Stimulated activated CD8-positive, alpha-beta memory T cell treated with anti-CD3 and anti-CD28 coated beads, Interleukin-15, amount 100 ng/mL, for 4 hours (primary cell): ENCODE measurements around the gene RALGAPA2.

Source experiments
- DNase-seq, 2 donors: peaks; one replicate each; pipeline ENCODE4 v3.0.0-alpha.2; 2020; ENCODE audit warnings: low read depth in 2 of 2

The RALGAPA2 gene

DNA sequence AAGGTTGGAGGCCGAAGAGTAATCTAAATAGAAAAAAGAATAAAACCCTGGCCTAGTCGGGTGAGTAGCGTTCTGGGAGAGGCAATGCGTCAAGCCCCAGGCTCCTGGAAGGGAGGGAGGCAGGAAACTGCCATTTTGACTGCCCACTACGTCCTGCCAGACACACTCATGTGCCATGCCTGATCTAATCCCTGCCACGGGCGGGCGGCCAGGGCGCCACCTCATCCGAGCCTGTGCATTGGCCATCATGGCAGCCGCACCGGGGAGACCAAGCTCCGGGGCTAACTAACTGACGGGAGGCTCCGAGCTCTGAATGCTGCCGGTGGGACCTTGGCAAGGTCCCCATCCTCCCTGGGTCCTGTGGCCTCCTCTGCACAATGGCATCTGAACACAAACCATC lies 275.8 kb downstream of the RALGAPA2 start:
- no peak for DNase-seq

DNA sequence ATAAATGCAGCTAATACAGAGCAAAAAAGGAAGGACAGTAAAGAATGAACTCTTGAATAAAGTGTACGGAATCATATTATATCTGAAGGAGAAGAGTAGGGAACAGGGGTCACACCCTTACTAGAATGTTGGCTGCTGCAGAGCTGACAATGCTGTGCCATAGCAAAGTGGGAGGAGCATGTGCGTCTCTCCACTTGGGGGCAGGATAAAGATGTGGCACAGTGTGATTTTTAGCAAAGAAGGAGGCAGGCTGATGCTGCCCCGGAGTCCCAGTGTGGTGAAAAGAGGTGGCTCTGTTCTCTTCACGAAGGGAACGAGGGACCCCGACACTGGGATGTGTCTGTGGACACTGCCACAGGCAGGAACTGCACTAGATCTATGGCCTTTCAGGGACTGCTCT lies 277.0 kb downstream of the RALGAPA2 start:
- no peak for DNase-seq

- no peak for DNase-seq
These were observed 279.7 kb downstream of the RALGAPA2 start for GRCh38 chr20:20432618-20433286.

DNA sequence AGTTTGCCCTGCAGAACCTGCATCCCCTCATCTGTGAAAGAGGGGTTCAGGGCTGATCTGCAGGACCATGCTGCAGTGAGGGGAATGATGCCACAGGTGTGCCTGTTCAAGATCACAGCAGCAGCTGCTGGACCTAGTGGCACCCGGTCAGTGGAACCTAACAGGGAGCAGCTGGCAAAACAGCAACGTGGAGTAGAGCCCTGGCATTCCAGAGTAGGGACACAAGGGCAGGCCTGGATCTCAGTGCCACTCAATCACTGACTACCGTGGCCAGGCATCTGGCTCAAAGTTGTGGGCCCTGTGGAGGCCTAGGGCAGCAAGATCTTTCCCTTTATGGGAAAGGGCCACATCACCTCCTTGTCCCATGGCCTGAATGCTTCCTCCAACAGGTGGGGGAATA lies 282.4 kb downstream of the RALGAPA2 start:
- no peak for DNase-seq

- DNase-seq: no peak
These were observed 284.4 kb downstream of the RALGAPA2 start for GRCh38 chr20:20428067-20428466.

GRCh38 chr20:20427227-20427864 lies 285.1 kb downstream of the RALGAPA2 start:
- no peak for DNase-seq

DNA sequence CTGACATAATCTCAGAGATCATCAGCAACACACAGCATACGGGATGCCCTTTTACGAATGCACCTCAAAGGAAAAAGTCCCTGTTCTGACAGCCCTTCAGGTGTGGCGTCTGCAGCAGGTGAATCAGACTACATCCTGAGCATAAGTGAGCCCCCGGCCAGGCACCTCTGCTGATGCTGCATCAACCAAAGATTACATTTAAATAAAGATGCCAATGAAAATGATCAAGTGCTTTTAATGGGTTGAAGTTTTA lies 285.9 kb downstream of the RALGAPA2 start:
- DNase-seq: no peak

- no peak for DNase-seq
These were observed 286.4 kb downstream of the RALGAPA2 start for GRCh38 chr20:20425823-20426654.

DNA sequence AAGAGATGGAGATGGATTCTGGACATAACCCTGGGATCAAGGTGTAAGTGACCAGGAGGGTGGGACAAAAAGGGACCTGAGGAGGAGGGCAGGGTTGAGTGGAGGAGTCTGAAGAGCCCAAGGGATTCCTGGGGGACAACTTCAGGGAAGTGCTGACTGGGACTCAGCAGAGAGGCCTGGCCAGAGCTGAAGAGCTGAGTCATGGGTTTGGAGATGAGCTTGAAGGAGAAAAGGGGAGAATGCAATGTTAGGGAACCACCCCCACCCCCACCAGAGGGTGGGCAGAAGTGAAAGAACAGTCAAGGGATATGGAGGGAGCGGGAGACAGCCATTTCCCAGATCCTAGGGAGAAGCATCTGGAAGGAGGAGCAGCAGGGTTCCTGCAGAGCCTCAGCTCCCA lies 289.3 kb downstream of the RALGAPA2 start:
- DNase-seq: no peak

DNA sequence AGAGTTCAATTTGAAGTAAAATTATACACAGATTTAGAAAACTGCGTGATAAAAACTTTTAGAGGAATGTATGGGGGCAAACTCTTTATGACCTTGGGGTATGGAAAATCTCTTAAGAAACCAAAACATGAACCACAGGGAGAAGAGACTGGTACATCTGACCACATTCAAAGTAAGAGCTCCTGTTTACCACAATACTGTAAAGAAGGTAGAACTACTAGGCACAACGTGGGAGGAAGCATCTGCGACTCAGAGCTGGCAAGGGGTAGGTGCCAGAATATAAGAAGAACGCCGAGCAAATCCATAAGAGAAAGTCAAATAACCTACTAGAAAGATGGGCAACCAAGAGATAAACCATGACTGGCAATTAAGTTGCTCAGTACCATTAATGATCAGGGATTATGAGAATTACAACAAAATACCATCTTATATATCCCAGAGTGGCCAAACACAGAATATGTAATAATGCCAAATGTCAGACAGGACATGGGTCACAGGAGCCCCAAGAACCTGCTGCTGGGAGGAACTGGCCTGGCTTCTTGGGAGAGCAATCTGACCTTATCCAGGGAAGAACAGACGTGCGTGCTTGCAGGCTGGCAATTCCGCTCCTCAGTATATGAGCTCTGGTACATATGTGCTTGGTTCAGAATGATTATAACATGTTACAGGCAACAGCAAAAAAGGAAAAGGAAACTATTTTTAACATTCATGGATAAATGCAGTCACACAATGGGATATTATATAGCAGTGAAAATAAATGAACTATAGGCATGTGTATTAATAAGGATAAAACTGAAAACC lies 294.4 kb downstream of the RALGAPA2 start:
- no peak for DNase-seq

GRCh38 chr20:20415321-20415720 lies 297.1 kb downstream of the RALGAPA2 start:
- no peak for DNase-seq

GRCh38 chr20:20414640-20415220 lies 297.7 kb downstream of the RALGAPA2 start:
- no peak for DNase-seq

GRCh38 chr20:20413810-20414281 lies 298.6 kb downstream of the RALGAPA2 start:
- DNase-seq: no peak

GRCh38 chr20:20412750-20413149 lies 299.7 kb downstream of the RALGAPA2 start:
- no peak for DNase-seq

DNA sequence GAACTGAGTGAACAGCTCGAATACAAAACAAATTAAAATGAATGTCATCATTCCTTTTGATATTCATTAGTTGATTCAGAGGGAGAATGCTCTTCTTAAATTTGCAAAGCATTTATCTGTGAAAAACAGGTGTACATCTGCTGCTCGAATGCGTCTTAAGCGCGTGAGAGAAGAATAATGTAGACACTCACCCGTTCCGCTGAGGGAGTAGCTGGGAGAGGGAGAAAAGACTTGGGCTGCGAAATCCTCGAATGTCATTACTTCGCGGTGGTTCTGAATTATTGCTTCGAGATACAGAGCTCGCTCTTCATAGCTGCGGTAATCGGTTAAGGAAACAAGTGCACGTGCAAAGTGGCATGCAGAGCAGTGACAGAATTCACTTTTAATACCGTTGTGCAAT lies 300.6 kb downstream of the RALGAPA2 start:
- DNase-seq: no peak

- DNase-seq: no peak
These were observed 301.0 kb downstream of the RALGAPA2 start for GRCh38 chr20:20411402-20411801.

GRCh38 chr20:20410678-20411077 lies 301.8 kb downstream of the RALGAPA2 start:
- no peak for DNase-seq

- DNase-seq: no peak
These were observed 303.1 kb downstream of the RALGAPA2 start for GRCh38 chr20:20409331-20409730.

DNA sequence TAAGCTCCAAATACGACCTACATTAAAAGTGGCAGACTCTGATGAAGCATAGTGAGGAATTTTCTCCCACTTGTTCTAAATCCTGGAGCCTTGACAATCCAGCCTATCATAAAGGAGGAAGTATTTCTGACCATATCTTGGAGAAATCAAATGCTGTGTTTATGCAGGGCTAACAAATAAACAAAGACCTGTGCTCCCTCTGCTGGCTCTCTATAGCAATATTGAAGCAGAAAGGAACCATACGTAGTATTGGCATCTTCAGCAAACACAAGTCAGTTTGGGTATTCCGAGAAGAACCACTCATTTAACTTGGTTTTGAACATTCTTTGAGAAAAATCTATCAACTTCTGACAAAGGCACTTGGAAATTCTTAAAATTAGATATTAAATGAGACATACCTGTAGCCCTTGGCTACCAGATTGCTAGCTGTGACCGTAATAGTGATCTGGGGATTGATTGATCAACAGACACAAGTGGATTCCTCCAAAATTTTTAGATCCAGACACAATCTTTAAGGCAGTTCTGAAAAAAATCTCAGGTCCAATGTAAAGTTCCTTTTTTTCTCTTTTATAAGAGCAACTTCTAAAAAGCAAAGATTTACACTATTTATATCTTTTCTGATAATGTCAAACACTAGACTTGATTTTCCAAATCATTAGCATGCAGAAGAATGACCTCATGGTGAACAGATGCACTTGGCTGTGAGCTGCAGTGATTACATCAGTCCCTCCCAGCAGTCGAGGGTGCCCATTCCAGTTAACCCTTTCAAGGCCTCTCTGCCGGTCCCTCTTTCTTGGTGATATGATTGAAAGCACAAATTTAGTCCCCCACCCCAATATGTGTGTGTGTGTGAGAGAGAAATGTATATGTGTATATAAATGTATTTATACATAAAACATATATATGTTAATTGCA lies 304.3 kb downstream of the RALGAPA2 start:
- no peak for DNase-seq

DNA sequence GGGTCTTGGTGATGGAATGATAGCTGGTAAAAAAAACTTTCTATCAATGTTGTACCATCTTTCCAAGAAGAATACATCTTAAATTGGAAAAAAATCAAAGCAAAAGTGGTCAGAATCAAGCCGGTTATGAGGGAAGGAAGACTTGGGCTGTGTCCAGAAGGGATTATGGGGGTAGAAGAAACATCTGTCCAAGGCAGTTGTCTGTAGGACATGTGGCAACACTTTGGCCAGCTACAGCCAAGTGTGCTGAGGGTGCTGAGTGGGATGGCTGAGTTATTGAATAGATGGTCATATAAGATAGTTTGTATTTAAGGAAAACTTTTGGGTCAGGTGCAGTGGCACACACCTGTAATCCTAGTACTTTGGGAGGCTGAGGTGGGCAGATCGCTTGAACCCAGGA lies 306.1 kb downstream of the RALGAPA2 start:
- DNase-seq: no peak

GRCh38 chr20:20405623-20406022 lies 306.8 kb downstream of the RALGAPA2 start:
- DNase-seq: no peak
